ENCODE measurements around the gene NUP50. TPM values are rescaled to one million over a fixed set of nuclear protein-coding genes. Genes with fewer than 3 reads are reported as not detected.

Gene NUP50
- total RNA-seq, 1 experiment from 2014 or later = 49.8 TPM

DNA sequence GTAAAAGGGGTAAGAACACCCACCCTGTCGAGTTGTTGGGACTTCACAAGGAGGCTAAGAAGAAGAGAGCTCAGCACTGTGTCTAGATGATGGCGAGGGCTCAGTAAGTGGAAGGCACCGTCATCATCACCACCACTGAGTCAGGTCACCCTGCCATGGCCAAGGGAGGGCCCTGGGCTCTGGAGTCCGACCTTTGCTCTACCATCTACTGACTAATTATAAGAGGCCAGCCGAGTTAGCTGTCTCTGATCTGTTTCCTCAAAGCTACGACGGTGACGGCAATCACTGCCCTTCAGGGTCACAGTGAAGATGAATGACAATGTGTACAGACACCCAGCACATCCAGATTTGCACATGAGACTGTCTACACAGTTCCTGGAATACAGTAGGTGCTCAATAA lies 47.7 kb downstream of the NUP50 start:
- Histone ChIP-seq H3K79me2 (ENCODE audit: low read length) (peaks cover 19% of the 10 kb centered on the region), H2AFZ (ENCODE audit: low read length) (no peak overlapping the region), H3K4me2 (ENCODE audit: low read depth, low read length, poor library complexity, severe bottlenecking) (no peak overlapping the region), H3K9ac (ENCODE audit: low read length) (no peak overlapping the region), H3K27me3 (ENCODE audit: low read length) (no peaks in the 10 kb centered on the region), H3K9me3 (ENCODE audit: low read length) (no peaks in the 10 kb centered on the region), H3K4me1 (ENCODE audit: low read length) (peaks cover 16% of the 10 kb centered on the region), H3K4me3 (ENCODE audit: low read length) (no peak overlapping the region), H3K36me3 (ENCODE audit: insufficient read depth, low read length) (no peaks in the 10 kb centered on the region), H3K27ac (ENCODE audit: low read length) (no peak overlapping the region), H4K20me1 (ENCODE audit: insufficient read depth, low read depth, low read length) (peaks cover 8% of the 10 kb centered on the region; the same call in 1 of the 2 replicates), H3K9me2 (replicated peaks; ENCODE audit: insufficient read depth, low read length) (no peaks in the 10 kb centered on the region)
- DNase-seq = no peak

DNA sequence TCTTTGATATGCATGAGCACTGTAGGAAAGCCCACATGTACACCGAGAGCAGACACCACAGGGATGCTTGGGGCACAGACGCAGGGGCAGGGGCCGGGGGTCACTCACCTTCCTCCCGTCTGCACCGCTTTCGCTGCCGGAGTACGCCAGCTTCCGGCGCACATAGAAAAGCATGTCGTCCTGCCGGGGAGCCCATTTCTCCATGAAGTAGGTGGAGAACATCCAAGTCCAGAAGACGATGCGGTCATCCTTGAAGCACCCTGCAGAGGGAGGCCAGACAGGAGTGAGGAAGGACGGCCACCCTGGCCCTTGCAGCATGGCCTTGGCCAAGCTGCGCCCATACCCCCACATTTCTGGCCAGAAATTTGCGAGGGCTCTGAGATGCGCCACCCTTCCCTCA lies 48.1 kb downstream of the NUP50 start:
- Histone ChIP-seq H2AFZ (ENCODE audit: low read length) (no peak overlapping the region), H3K9me2 (replicated peaks; ENCODE audit: insufficient read depth, low read length) (no peaks in the 10 kb centered on the region), H4K20me1 (ENCODE audit: insufficient read depth, low read depth, low read length) (peaks cover 8% of the 10 kb centered on the region; the same call in 1 of the 2 replicates), H3K9me3 (ENCODE audit: low read length) (no peaks in the 10 kb centered on the region), H3K27ac (ENCODE audit: low read length) (no peak overlapping the region), H3K4me1 (ENCODE audit: low read length) (peaks cover 16% of the 10 kb centered on the region), H3K4me2 (ENCODE audit: low read depth, low read length, poor library complexity, severe bottlenecking) (no peak overlapping the region), H3K27me3 (ENCODE audit: low read length) (no peaks in the 10 kb centered on the region), H3K36me3 (ENCODE audit: insufficient read depth, low read length) (no peaks in the 10 kb centered on the region), H3K9ac (ENCODE audit: low read length) (no peak overlapping the region), H3K79me2 (ENCODE audit: low read length) (peaks cover 23% of the 10 kb centered on the region), H3K4me3 (ENCODE audit: low read length) (no peak overlapping the region)
- DNase-seq = no peak

DNA sequence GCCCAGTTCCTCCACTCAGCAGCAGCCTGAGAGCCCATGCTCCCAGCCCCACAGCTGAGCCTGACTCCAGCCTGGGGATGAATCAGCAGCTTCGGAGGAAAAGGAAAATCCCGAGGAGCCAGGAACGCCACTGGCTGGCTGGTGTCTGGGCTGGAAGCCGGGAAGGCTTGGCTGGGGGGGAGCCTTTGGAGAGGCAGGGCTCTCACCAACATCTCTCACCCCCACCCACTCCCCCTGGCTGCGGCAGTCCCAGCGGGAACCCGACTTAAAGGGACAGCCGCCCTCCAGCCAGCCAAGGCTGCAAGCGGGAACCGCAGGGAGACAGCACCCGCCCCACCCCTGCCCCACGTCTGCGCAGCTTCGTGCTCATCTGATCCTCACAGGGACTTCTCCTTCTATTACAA lies 48.6 kb downstream of the NUP50 start:
- Histone ChIP-seq H3K4me3 (ENCODE audit: low read length) (no peak overlapping the region), H3K36me3 (ENCODE audit: insufficient read depth, low read length) (no peaks in the 10 kb centered on the region), H3K9ac (ENCODE audit: low read length) (no peak overlapping the region), H3K4me1 (ENCODE audit: low read length) (peaks cover 16% of the 10 kb centered on the region), H3K27me3 (ENCODE audit: low read length) (no peaks in the 10 kb centered on the region), H3K9me3 (ENCODE audit: low read length) (no peaks in the 10 kb centered on the region), H3K27ac (ENCODE audit: low read length) (no peak overlapping the region), H3K79me2 (ENCODE audit: low read length) (peaks cover 24% of the 10 kb centered on the region), H3K4me2 (ENCODE audit: low read depth, low read length, poor library complexity, severe bottlenecking) (no peak overlapping the region), H2AFZ (ENCODE audit: low read length) (no peak overlapping the region), H4K20me1 (ENCODE audit: insufficient read depth, low read depth, low read length) (peaks cover 8% of the 10 kb centered on the region; the same call in 1 of the 2 replicates), H3K9me2 (replicated peaks; ENCODE audit: insufficient read depth, low read length) (no peaks in the 10 kb centered on the region)
- no peak for DNase-seq

DNA sequence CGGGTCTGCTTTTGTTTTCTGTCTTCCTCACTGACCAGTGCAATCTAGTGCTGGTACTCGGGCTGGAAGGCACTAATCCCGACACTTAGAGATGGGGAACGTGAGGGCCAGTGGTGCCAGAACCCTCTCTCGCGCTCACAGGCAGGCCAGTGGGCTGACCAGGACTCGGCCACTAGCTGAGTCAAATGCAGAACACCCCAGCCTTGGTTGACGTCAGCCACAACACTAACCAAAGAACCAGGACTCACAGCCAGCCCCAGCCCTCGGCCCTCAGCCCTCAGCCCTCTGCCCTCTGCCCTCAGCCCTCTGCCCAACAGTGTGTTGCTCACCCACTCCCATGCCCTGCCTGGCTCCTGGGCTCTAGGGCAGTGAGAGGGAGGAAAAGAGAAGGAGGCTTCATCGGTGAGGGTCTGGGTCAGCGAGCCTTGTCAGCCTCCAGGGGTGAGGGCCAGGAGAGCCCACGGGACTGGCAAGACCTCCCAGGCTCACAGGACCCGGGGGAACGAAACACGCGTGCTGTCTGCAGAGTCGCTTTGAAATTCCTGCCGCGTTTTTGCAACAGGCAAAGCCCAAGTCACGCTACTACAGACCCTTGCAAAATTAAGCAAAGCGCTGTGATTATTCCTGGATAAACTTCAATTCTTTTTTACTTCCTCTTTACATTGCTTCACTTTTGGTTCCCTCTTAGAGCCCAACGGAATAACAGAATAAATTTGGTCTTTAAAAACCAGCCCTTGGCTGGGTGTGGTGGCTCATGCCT lies 49.4 kb downstream of the NUP50 start:
- 0 out of 2 replicates have a peak overlapping the region, but pooled peaks have one; percentile 7 for H3K9ac ChIP-seq (ENCODE audit: low read length)
- peaks cover 16% of the 10 kb centered on the region for H3K4me1 ChIP-seq (ENCODE audit: low read length)
- peak; percentile 71 for DNase-seq
- no peak overlapping the region for H2AFZ ChIP-seq (ENCODE audit: low read length)
- H3K9me3 ChIP-seq (ENCODE audit: low read length) = no peaks in the 10 kb centered on the region
- no peak overlapping the region; the same call in 1 of the 2 replicates for H3K4me3 ChIP-seq (ENCODE audit: low read length)
- H3K4me2 ChIP-seq (ENCODE audit: low read depth, low read length, poor library complexity, severe bottlenecking) = peak overlapping the region; percentile 33
- peaks cover 8% of the 10 kb centered on the region; the same call in 1 of the 2 replicates for H4K20me1 ChIP-seq (ENCODE audit: insufficient read depth, low read depth, low read length)
- no peaks in the 10 kb centered on the region for H3K27me3 ChIP-seq (ENCODE audit: low read length)
- H3K36me3 ChIP-seq (ENCODE audit: insufficient read depth, low read length) = no peaks in the 10 kb centered on the region
- peak overlapping the region; percentile 39; the same call in 1 of the 2 replicates for H3K27ac ChIP-seq (ENCODE audit: low read length)
- no peaks in the 10 kb centered on the region for H3K9me2 ChIP-seq (replicated peaks; ENCODE audit: insufficient read depth, low read length)
- H3K79me2 ChIP-seq (ENCODE audit: low read length) = peaks cover 31% of the 10 kb centered on the region

DNA sequence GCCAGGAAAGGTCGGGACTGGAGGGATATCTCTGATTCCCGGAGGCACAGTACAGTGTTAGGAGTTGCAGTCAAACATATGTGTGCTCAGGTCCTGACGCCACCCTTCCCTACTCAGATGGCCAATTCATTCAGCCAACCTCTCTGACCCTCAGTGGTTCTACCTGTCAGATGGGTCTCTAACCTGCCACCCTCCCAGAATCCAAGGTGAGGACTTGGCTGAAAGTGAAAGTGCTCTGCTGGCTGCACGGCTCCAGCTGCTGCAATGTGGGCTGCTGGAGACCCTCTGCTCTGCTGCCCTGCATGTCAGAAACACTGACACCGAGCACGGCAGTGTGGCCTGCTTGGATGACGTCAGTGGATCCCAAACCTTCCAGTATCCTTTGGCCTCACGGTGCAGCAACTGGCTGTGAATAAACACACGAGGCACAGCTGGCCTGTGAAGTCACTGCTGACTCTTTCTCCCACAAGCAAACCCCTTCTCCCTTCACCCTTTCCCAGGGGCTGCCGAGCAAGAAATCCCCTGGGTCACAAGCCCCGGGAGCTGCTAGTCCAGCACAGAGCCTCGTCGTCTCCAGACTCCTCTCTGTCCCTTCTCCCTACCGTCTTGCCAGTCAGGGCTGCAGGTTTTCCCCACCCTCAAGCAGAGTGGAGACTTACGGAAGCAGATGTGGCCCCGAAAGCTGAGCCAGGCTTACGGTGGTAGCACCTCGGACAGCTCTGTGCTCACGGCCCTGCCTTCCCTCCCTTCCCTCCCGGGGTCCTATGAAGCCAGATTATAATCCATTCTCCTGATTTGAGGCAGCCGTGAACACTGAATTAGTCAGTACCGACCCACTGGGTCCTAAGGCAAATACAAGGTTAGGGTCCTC lies 52.6 kb downstream of the NUP50 start:
- no peaks in the 10 kb centered on the region for H3K36me3 ChIP-seq (ENCODE audit: insufficient read depth, low read length)
- H3K79me2 ChIP-seq (ENCODE audit: low read length) = peaks cover 51% of the 10 kb centered on the region
- no peak for DNase-seq

DNA sequence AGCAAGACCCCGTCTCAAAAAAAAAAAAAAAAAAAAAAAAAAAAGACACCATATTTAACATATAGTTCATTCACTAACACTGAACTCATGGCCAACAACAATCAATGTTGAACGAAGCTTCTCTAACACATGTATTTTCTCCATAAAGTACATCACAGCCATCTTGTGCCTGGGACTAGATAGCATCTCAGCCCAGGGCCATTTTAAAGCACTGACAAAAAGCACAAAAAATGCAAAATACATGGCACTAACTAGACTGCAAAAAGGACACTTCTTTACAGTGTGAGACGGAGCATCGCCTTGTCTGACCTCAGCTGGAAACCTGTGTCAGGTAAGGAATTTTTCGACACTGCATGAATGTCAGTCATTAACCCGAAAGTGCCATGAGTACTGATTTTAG lies 53.6 kb downstream of the NUP50 start:
- Histone ChIP-seq H2AFZ (ENCODE audit: low read length) (no peak overlapping the region), H3K27ac (ENCODE audit: low read length) (no peak overlapping the region), H4K20me1 (ENCODE audit: insufficient read depth, low read depth, low read length) (peaks cover 8% of the 10 kb centered on the region; the same call in 1 of the 2 replicates), H3K9me2 (replicated peaks; ENCODE audit: insufficient read depth, low read length) (no peaks in the 10 kb centered on the region), H3K9me3 (ENCODE audit: low read length) (no peaks in the 10 kb centered on the region), H3K4me3 (ENCODE audit: low read length) (no peak overlapping the region), H3K79me2 (ENCODE audit: low read length) (peaks cover 59% of the 10 kb centered on the region), H3K4me2 (ENCODE audit: low read depth, low read length, poor library complexity, severe bottlenecking) (no peak overlapping the region), H3K36me3 (ENCODE audit: insufficient read depth, low read length) (no peaks in the 10 kb centered on the region), H3K4me1 (ENCODE audit: low read length) (peaks cover 29% of the 10 kb centered on the region), H3K27me3 (ENCODE audit: low read length) (no peaks in the 10 kb centered on the region), H3K9ac (ENCODE audit: low read length) (no peak overlapping the region)
- no peak for DNase-seq

More for the DNA sequence above, 52.6 kb downstream of the NUP50 start:
- peaks cover 29% of the 10 kb centered on the region for H3K4me1 ChIP-seq (ENCODE audit: low read length)
- H3K4me3 ChIP-seq (ENCODE audit: low read length) = no peak overlapping the region
- no peak overlapping the region for H2AFZ ChIP-seq (ENCODE audit: low read length)
- H3K27ac ChIP-seq (ENCODE audit: low read length) = no peak overlapping the region
- no peak overlapping the region for H3K9ac ChIP-seq (ENCODE audit: low read length)
- no peaks in the 10 kb centered on the region for H3K27me3 ChIP-seq (ENCODE audit: low read length)
- H3K9me3 ChIP-seq (ENCODE audit: low read length) = no peaks in the 10 kb centered on the region
- H3K4me2 ChIP-seq (ENCODE audit: low read depth, low read length, poor library complexity, severe bottlenecking) = no peak overlapping the region
- H3K9me2 ChIP-seq (replicated peaks; ENCODE audit: insufficient read depth, low read length) = no peaks in the 10 kb centered on the region
- H4K20me1 ChIP-seq (ENCODE audit: insufficient read depth, low read depth, low read length) = peaks cover 8% of the 10 kb centered on the region; the same call in 1 of the 2 replicates

DNA sequence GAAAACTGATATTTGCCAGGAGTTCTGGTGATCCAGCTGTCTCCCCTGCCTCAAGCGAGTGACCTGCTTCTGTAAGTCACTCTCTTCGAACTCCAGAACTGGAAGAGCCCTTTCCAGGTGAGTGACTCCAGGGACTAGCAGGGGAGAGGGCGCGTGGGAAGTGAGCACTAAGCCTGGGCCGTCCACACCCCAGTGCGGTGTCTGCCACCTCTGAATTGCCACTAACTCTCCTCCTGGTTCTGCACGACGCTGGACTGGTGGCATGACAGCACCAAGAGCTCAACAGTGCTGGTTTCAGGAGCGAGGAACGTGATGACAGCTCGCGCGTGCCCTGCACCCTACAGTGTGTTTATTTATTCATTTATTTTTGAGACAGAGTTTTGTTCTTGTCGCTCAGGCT lies 54.1 kb downstream of the NUP50 start:
- no peaks in the 10 kb centered on the region for H3K27me3 ChIP-seq (ENCODE audit: low read length)
- H2AFZ ChIP-seq (ENCODE audit: low read length) = no peak overlapping the region
- no peak overlapping the region for H3K4me2 ChIP-seq (ENCODE audit: low read depth, low read length, poor library complexity, severe bottlenecking)
- H3K9me3 ChIP-seq (ENCODE audit: low read length) = no peaks in the 10 kb centered on the region
- no peak overlapping the region for H3K4me3 ChIP-seq (ENCODE audit: low read length)
- no peak overlapping the region for H3K27ac ChIP-seq (ENCODE audit: low read length)
- peaks cover 5% of the 10 kb centered on the region; the same call in 1 of the 2 replicates for H4K20me1 ChIP-seq (ENCODE audit: insufficient read depth, low read depth, low read length)
- no peak overlapping the region for H3K9ac ChIP-seq (ENCODE audit: low read length)
- H3K36me3 ChIP-seq (ENCODE audit: insufficient read depth, low read length) = no peaks in the 10 kb centered on the region
- H3K79me2 ChIP-seq (ENCODE audit: low read length) = peaks cover 59% of the 10 kb centered on the region
- no peak for DNase-seq
- H3K4me1 ChIP-seq (ENCODE audit: low read length) = peaks cover 29% of the 10 kb centered on the region
- H3K9me2 ChIP-seq (replicated peaks; ENCODE audit: insufficient read depth, low read length) = no peaks in the 10 kb centered on the region

DNA sequence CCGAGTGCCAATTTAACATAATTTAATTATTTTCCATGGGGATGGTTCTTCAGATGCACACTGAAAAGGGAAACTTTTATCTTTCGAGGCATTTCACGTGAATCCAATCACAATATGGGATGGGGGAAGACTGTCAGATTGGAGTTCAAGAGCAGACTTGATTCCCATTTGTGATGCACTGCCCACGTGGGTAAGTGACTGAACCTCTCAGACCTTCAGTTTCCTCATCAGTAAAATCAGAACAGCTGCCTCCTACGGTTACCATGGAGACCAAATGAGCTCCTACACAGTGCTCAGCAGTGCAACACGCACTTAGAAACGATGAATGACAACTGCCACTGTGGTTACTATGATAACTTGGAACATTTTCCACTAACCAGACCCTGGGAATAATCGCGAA lies 55.3 kb downstream of the NUP50 start:
- H4K20me1 ChIP-seq (ENCODE audit: insufficient read depth, low read depth, low read length) = no peaks in the 10 kb centered on the region; the same call in 1 of the 2 replicates
- peaks cover 66% of the 10 kb centered on the region for H3K79me2 ChIP-seq (ENCODE audit: low read length)
- DNase-seq = peak; percentile 85
- peaks cover 17% of the 10 kb centered on the region for H3K4me1 ChIP-seq (ENCODE audit: low read length)
- no peaks in the 10 kb centered on the region for H3K36me3 ChIP-seq (ENCODE audit: insufficient read depth, low read length)
- no peak overlapping the region for H3K27ac ChIP-seq (ENCODE audit: low read length)
- no peak overlapping the region for H3K4me2 ChIP-seq (ENCODE audit: low read depth, low read length, poor library complexity, severe bottlenecking)
- H3K9me3 ChIP-seq (ENCODE audit: low read length) = no peaks in the 10 kb centered on the region
- H3K27me3 ChIP-seq (ENCODE audit: low read length) = no peaks in the 10 kb centered on the region
- no peak overlapping the region for H3K4me3 ChIP-seq (ENCODE audit: low read length)
- no peak overlapping the region for H3K9ac ChIP-seq (ENCODE audit: low read length)
- H2AFZ ChIP-seq (ENCODE audit: low read length) = no peak overlapping the region
- H3K9me2 ChIP-seq (replicated peaks; ENCODE audit: insufficient read depth, low read length) = no peaks in the 10 kb centered on the region
